ENCODE data around the gene IGF2BP2. TPM values are rescaled to one million over a fixed set of nuclear protein-coding genes. Genes with fewer than 3 reads are reported as not detected.

The IGF2BP2 gene
- total RNA-seq, 1 experiment from 2014 or later: 135 TPM

DNA sequence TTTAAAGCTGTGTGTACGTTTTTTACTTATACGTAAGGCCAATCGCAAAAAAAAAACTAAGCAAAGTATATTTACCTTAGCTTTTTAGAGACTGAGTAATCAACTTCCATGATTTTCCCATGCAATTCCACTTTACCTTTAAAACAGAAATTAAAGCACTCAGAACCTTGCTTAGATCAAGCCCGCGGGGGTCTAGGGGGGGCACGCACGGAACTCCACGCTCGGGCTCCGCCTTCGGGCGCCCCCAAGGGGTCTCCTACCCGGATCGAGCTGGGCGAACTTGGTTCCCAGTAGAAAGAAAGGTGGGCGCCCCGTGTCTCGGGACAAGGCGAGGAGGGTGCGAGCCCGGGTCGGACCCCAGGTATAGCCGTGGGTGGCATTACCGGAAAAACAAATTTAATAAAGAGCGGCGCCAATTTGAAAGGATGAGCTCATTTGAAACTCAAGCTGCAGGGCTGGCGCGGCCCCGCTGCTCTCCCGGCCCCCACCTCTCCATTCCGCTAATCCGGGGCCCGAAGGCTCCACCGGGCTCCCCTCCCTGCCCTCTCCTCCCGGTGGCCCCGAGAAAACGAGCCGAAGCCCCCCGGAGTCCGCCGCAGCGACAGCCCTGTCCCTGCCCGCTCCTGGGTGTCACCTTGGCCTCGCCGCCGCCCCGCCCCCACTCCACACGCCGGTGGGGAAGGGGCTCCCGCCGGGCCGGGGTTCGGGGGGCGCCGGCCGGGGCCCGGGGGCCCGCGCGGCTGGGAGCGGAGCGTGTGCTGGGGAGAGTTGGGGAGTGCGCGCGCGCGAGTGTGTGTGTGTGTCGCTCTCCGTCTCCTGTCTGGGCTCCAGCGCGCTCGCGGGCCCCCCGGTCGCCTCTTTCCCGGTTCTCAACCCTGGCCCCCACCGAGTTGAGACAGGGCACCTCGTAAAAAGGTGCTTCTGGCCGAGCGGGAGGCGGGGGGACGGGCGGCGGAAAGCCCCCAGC, 1.5 kb downstream of the IGF2BP2 start (continued):
- no peak for TF ChIP-seq POLR2AphosphoS5 (IDR thresholded peaks at IDR 0.05; ENCODE audit: low read depth, low read length)
- TF ChIP-seq EZH2 (IDR thresholded peaks at IDR 0.05): no peak
- TF ChIP-seq SRF (IDR thresholded peaks at IDR 0.05; ENCODE audit: low read depth): no peak
- TF ChIP-seq CEBPB (IDR thresholded peaks at IDR 0.05; ENCODE audit: low read depth): no peak
- TF ChIP-seq TCF7L2 (IDR thresholded peaks at IDR 0.05; ENCODE audit: borderline replicate concordance, extremely low read depth, insufficient read depth, insufficient read length): no peak

DNA sequence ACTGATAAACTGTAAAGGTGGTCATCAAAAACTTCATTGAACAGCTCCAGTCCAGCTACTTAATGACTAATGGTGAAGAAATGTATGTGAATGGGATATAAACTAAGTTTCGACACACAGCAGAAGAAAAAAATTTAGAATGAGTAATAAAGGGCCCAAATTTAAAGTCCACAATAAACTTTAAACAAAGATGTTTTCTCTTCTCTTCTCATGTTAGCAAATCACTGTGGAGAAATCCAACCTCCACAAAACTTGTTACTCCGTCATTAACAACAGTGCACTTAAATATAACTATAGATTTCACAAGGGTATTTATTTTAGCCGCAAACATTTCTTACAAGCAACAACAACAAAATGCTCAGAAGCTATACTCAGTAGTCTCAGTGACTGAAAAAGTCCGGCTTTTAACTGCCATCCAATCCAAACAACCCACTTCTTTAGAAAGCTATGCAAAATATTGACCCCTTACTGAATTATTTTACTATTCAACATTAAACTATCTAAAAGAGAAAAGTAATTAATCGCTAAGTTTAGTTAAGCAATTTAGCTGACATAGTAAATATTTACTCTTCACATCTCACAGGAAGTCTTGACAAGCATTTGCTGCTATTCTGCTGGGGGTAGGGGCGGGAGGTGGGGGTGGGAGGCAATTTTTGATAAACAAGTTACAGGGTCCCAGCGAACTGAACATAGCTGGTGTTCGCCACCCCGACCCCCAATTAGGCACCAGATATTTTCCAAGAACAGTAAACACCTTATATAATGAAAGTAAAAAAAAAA, 2.4 kb downstream of the IGF2BP2 start:
- peaks cover 8% of the 10 kb centered on the region for H4K20me1 ChIP-seq (ENCODE audit: insufficient read depth)
- TF ChIP-seq SIN3A (IDR thresholded peaks at IDR 0.05; ENCODE audit: low read depth): peak; percentile 43; the same call in 1 of the 2 replicates
- TF ChIP-seq FOSL1 (IDR thresholded peaks at IDR 0.05; ENCODE audit: low read depth): peak; percentile 58
- TF ChIP-seq CEBPB (IDR thresholded peaks at IDR 0.05; ENCODE audit: low read depth): peak; percentile 70
- TF ChIP-seq JUND (IDR thresholded peaks at IDR 0.05): peak; percentile 51
- 0 out of 2 replicates have a peak, but pooled peaks have one; percentile 17 for TF ChIP-seq SP1 (IDR thresholded peaks at IDR 0.05; ENCODE audit: low read depth)
- no peak for TF ChIP-seq POLR2A (IDR thresholded peaks at IDR 0.05; ENCODE audit: borderline replicate concordance, extremely low read depth, insufficient read depth, insufficient read length)
- no peak for TF ChIP-seq EGR1 (IDR thresholded peaks at IDR 0.05; ENCODE audit: low read depth)
- no peaks in the 10 kb centered on the region for H3K9me2 ChIP-seq (ENCODE audit: insufficient read depth)
- H3K36me3 ChIP-seq (ENCODE audit: control insufficient read depth in 1 of 2, insufficient read depth in 2 of 2, low read length in 2 of 2): no peaks in the 10 kb centered on the region
- peak overlapping the region; percentile 97; the same call in 1 of the 2 replicates for H3K27ac ChIP-seq (ENCODE audit: low read depth, low read length)
- POLR2A ChIA-PET: interaction anchor here (0.7 to 2.0 kb wide), 5 partner anchors 10 to 88 kb away, joined by 3 to 11 read pairs (median 6); no protein-coding TSS in a partner anchor
- no peak overlapping the region for H2AFZ ChIP-seq (ENCODE audit: low read depth, low read length, poor library complexity, severe bottlenecking)
- H3K79me2 ChIP-seq (ENCODE audit: insufficient read depth, low read length): peaks cover 74% of the 10 kb centered on the region
- peaks cover 29 to 56% of the 10 kb centered on the region in 2 experiments for H3K4me1 ChIP-seq (ENCODE audit: control insufficient read depth in 1 of 2, insufficient read depth in 2 of 2, low read length in 2 of 2)
- no peaks in the 10 kb centered on the region for H3K27me3 ChIP-seq (ENCODE audit: insufficient read depth, low read length)
- H3K9me3 ChIP-seq (ENCODE audit: control insufficient read depth in 1 of 2, insufficient read depth in 1 of 2, low read depth in 1 of 2, low read length in 2 of 2): no peaks in the 10 kb centered on the region
- peak overlapping the region; percentile 84 for H3K4me2 ChIP-seq (ENCODE audit: low read length)
- H3K9ac ChIP-seq (ENCODE audit: low read length): peak overlapping the region; percentile 92
- DNase-seq (ENCODE audit: low read depth, low spot score): no peak
- intact Hi-C loops (cut with micrococcal nuclease): loop anchor here (5.0 kb wide), 1 partner anchor 115 kb away; the partner anchor contains the start of gene TRA2B
- CTCF ChIA-PET: interaction anchor here (1.3 kb wide), 1 partner anchor 162 kb away, joined by 3 read pairs; no protein-coding TSS in a partner anchor
- BruUV-seq (replicated peaks): TSS peak; percentile 42
- RAD21 ChIA-PET (ENCODE audit: low non-redundant PET in 1 of 2, low total read pairs in 2 of 2, uncharacterized antibody in 2 of 2, unreplicated experiment in 2 of 2): no interaction called here
- peak overlapping the region; percentile 65 to 78 for H3K4me3 ChIP-seq (replicated peaks in 1 of 2; ENCODE audit: low read depth in 1 of 2, low read length in 2 of 2)
- no peak for ATAC-seq

All from HCT116 (cell line).